Stimulated activated CD8-positive, alpha-beta memory T cell treated with anti-CD3 and anti-CD28 coated beads, Interleukin-7, amount 100 ng/mL, for 4 hours (primary cell): Measurements from ENCODE around the gene ZBTB20.
"Not testable (repeated sequence)": the region's sequence is repeated elsewhere in the genome, so short reads cannot be mapped to it uniquely, and the experiment has no call there.

Source experiments
- DNase-seq, 2 donors: peaks; one replicate each; pipeline ENCODE4 v3.0.0-alpha.2; 2020; ENCODE audit warnings: low read depth in 2 of 2

Gene ZBTB20

GRCh38 chr3:115146418-115147328, at the start of gene ZBTB20:
Gene ZBTB20 (minus strand): TSS chr3:115147288.
- DNase-seq, result peak; percentile 51 to 65

- DNase-seq, result no peak
These were observed 47.4 kb upstream of the ZBTB20 start for GRCh38 chr3:115194476-115194875.

GRCh38 chr3:115190747-115191146, 43.7 kb upstream of the ZBTB20 start:
- no peak for DNase-seq

GRCh38 chr3:115187149-115187757, 40.2 kb upstream of the ZBTB20 start:
- no peak for DNase-seq

- DNase-seq, result no peak
These were observed 39.5 kb upstream of the ZBTB20 start for GRCh38 chr3:115186351-115187148.

- not testable (repeated sequence) for DNase-seq
These were observed 37.9 kb upstream of the ZBTB20 start for GRCh38 chr3:115184859-115185572.

- DNase-seq, result not testable (repeated sequence)
These were observed 31.8 kb upstream of the ZBTB20 start for GRCh38 chr3:115178930-115179329.

GRCh38 chr3:115169808-115170207, 22.7 kb upstream of the ZBTB20 start:
- DNase-seq, result no peak

- no peak for DNase-seq
These were observed 18.6 kb upstream of the ZBTB20 start for GRCh38 chr3:115165701-115166100.

- no peak for DNase-seq
These were observed 18.2 kb upstream of the ZBTB20 start for GRCh38 chr3:115165266-115165665.

- no peak for DNase-seq
These were observed 17.5 kb upstream of the ZBTB20 start for GRCh38 chr3:115164374-115165221.

- no peak for DNase-seq
These were observed 15.7 kb upstream of the ZBTB20 start for GRCh38 chr3:115162759-115163158.

- no peak for DNase-seq
These were observed 14.8 kb upstream of the ZBTB20 start for GRCh38 chr3:115161866-115162265.

GRCh38 chr3:115161168-115161834, 14.2 kb upstream of the ZBTB20 start:
- DNase-seq, result no peak

GRCh38 chr3:115160295-115160694, 13.2 kb upstream of the ZBTB20 start:
- DNase-seq, result no peak

GRCh38 chr3:115156046-115156654, 9.1 kb upstream of the ZBTB20 start:
- DNase-seq, result no peak

GRCh38 chr3:115154611-115155010, 7.5 kb upstream of the ZBTB20 start:
- no peak for DNase-seq

GRCh38 chr3:115151921-115152320, 4.8 kb upstream of the ZBTB20 start:
- DNase-seq, result no peak

- DNase-seq, result no peak
These were observed 1.2 kb upstream of the ZBTB20 start for GRCh38 chr3:115148142-115148790.
